Inferior parietal cortex (tissue), 1 donor: ENCODE results near the gene SCUBE3.

Experiments
- DNase-seq: peaks from one replicate; pipeline ENCODE4 v3.0.0-alpha.2; 2016; ENCODE audit errors: extremely low spot score

Gene SCUBE3

DNA sequence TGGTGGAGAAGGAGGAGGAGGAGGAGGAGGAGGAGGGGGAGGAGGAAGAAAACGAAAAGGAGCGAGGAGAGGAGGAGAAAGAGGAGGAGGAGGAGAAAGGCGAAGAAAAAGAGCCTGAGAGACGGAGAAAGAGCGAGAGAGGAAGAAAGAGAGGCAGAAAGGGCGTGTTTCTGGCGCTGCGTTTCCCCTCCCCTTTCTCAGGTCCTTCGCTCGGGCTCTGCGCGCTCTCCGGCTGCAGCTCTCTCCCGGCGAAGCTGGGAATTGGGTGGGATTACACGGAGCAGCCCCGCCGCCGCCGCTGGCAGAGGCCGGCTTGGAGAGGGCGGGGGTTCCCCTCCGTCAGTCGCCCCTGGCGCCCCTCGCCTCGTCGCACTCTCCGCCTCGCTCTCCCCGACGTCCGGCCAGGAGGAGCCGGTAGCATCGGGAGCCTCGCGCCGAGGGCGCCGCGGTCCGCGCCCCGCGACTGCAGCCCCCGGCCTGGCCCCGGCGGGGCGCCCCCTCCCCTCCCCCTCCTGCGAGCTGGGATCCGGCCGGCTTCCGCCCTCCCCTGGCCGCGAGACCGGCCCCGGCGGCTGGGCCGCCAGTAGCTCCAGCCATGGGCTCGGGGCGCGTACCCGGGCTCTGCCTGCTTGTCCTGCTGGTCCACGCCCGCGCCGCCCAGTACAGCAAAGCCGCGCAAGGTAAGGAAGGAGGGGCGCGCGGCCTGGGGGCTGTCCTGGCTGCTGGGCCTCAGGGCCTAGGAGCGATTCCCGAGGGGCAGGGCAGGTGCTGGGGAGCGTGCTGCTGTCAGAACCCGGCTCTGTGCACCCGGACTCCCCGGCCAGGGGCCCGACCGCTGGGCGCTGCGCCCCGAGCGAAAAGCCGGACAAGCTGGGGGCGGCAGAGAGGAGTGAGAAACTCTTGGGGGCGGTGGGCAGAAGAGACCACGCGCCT is at the start of gene SCUBE3:
Gene SCUBE3, plus strand, starts transcription at position 133 of the 933 bp plus-strand sequence. Its CDS starts 463 bp downstream, at position 596.
- no peak for DNase-seq

DNA sequence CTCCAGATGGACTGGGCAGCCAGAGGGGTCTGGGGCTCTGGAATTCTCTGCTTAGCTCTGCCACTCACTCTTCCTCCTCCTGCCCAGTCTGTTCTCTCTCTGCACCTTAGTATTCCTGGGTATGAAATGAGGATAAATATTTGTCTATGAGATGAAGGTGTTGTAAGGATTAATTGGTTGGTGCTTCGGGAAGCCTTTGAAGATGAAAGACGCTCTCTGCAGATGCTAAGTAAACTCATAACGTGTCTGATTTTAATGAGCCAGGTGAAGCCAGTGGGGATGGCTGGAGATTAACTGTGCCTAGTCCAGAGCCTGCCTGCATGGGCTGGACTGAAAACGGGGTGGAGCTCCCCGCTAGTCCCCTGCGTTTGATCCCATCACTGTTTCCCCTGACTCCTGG is 49.5 kb upstream of the SCUBE3 start:
- DNase-seq = no peak

DNA sequence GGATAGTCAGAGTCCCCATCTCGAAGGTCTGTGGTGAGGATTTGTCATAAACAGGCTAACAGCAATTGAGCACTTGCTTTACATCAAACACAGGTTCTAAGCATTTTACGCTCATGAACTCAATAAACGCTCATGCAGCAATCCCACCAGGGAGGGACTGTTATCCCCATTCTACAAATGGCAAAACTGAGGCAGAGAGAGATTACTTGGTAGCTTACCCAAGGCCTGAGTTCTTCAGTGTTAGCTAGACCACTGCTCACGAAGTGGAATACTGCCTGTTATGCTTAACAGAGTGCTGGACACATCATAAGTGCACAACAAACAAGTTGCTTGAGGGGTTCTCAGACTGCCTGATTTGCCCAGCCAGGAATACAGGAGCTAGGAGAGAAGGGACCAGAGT is 48.9 kb upstream of the SCUBE3 start:
- no peak for DNase-seq

DNA sequence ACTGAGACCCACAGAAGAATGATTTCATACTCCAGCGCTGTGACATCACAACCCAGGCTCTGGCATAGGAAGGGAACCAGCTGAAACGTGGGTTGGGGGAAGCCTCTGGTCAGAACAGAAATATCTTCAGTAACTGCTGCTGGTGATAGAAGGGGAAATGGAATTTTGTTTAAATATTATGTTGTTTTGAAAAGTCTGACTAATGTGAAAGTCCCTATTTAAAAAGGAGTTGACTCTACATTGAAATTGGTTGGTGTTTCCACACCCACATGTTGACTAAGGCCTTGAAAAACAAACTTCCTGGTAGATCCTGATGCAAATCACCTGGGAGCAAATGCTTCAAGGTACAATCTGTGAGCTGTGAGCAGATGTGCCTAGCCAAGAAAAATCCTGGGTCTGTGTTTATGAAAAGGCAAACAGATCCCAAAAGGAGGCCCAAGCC is 48.1 kb upstream of the SCUBE3 start:
- DNase-seq = no peak

DNA sequence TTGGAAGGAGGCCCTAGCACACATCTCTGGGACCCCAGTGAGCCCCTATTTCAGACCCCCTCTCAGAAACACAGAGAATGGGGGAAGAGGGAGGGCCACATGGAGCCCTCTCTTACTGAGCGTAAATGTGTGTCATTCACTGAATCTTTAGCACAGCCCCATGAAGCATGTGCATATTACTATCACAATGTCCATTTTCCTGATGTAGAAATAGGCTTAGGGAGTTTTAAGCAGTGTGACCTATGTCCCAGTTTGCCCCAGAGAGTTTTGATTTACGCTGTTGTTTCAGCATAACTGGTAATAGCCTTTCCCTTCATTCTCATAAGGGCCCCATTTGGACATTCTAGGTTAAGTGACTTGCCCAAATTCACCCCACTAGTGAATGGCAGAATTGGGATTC is 47.6 kb upstream of the SCUBE3 start:
- no peak for DNase-seq

DNA sequence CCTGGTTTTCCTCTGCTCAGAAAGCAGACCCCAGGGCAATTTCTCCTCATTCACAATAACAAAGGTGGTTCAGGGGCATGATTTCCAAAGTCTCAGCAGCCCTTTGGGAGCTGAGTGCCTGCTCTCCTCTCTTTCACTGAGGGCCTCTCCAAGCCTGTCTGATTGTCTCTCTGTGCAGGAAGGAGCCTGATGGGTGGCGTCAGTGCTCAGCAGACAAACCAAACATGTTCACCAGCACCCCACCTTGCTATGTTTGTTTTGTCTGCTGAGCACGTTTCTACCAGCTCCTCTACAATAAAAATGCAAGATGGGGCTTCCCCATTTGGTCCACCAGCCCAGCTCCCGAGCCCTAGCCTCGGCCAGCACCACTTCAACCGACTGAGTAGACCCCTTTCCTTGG is 47.2 kb upstream of the SCUBE3 start:
- no peak for DNase-seq

DNA sequence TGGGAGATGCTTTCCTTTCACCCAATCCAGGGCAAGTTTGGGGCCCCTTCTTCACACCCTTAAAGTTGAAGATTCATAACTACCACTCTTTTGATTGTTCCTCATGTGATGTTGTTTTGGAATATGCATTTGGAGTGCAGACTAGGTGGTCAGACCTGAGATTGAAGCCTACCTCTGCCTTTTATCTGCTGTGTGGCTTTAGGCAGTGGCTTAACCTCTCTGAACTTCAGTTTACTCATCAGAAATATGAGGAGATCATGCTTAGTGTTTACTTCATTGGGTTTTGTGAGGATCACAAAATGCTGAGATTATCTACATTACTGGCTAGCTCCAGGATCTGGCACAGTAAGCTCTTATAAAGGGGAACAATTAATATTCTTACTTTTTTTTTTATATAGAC is 46.3 kb upstream of the SCUBE3 start:
- no peak for DNase-seq

DNA sequence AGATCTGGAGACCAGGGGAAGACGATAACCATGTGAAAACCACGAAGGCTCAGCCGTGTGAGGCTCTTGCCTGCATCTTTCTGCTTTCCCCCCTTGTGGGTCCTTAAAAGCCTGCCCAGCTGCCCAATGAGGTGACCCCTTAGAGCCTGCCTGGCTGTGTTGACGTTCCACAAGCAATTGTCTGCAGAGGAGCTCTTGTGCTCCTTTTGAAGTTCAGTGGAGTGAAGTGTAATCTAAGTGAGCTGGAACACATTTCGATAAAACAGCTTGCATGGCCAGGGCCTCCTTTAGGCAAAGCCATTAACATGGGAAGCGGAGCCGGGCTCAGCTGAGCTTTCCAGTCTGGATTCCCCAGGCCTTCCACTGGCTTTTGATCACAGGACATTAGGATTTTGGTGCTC is 45.3 kb upstream of the SCUBE3 start:
- no peak for DNase-seq

DNA sequence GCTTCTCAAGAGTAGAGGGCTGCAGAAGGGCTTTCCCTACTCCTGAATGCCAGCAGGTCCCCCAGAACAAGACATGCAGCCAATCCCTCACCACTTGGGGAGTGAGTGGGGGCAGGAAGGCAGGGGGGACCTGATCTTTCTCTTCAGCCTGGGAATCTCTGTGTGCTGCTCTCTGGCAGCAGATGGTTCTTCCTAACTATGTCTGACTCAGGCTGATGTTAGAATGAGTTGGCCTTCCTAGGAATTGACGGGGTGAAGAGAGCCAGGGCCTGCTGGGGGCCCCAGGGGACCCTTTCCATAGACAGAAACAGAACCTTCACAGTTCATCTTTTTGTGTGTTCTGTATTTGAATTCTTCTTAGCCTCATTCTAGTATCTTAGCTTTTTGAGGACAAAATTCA is 43.6 kb upstream of the SCUBE3 start:
- DNase-seq = no peak

DNA sequence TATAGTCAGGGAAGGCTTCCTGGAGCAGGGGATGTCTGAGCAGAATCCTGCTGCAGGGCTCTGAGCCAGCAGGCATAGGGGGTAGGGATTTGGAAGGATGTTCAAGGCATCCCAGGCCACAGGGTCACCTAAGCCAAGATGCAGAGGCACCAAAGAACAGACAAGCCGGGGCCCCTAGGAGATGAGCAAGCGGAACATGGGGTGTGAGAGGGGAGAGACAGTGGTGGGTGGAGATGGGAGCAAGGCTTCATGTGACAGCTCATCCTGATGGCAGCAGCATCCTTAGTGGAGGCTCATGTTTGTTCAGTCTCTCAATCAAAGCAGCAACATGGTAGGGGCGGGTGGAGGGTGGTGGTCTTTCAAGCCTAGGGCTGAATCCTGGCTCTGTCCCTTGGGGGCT is 42.9 kb upstream of the SCUBE3 start:
- DNase-seq = no peak

DNA sequence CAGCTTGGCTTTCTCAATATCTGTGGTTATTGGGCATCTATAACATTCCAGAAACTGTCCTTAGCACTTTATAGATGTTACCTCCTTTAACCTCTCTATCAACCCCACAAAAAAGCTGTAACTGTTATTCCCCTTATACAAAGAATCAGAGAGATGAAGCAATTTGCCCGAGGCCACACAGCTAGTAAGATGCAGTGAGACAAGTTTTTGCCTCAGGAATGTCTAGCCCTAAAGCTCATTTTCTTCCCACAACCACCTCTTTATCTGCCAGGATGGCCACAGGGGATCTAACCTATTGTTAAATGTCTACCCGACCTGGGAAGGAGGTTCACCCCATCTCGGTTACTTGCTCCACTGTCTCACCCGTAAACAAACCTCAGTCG is 40.7 kb upstream of the SCUBE3 start:
- no peak for DNase-seq

DNA sequence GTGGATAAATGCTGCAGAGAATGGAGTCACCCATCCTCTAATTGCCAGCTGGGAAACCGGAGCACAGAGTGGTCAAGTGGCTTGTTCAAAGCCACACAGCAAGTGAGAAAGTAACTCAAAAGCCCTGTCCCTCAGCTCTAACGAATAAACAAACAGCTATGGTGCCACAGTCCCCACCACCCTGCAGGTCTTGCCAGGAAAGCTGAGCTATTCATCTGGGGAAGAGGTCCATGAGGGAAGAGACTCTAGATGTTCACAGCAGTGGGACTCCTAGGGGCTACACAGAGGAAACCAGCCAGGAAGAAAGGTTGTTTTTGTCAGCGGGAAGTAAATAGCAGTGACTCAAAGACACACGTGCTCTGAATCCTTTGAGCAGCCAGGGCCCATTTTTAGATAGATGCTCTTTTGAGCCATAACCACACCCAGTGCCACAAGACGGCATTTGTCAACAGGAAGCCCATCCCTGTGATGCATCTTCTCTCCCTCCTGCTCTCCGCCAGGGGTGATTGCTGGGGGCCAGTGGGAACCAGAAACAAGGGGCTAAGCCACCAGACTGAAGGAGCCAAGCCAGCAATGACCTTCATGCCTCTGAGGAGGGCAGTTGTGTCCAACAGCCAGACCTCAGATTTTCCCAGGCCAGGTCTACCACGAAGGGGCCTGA is 40.2 kb upstream of the SCUBE3 start:
- no peak for DNase-seq

DNA sequence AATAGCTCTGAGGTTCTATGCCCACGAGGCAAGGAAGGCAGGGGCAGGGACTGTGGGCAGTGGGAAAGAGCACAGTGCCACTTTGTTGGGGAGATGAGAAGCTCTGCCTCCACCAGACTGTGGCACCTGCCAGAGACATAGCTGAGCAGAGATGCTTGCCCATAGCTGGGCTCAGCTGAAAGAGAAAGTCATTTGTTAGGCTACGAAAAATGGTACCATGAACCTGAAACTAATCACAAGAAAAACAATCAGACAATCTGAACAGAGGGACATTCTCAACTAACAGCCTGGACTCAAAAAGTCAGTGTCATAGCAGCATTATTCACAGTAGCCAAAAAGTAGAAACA is 39.7 kb upstream of the SCUBE3 start:
- no peak for DNase-seq

DNA sequence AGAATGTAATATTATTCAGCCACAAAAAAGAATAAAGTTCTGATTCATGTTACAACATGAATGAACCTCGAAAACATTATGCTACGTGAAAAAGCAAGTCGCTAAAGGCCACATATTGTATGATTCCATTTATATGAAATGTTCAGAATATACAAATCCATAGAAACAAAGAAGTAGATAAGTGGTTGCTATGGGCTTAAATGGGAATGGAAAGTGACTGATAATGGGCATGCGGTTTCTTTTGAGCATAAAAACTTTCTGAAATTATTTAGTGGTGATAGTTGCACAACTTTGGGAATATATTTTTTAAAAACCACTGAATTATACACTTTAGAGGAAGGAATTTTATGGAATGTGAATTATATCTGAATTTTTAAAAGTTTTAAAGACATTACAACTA is 39.3 kb upstream of the SCUBE3 start:
- no peak for DNase-seq

DNA sequence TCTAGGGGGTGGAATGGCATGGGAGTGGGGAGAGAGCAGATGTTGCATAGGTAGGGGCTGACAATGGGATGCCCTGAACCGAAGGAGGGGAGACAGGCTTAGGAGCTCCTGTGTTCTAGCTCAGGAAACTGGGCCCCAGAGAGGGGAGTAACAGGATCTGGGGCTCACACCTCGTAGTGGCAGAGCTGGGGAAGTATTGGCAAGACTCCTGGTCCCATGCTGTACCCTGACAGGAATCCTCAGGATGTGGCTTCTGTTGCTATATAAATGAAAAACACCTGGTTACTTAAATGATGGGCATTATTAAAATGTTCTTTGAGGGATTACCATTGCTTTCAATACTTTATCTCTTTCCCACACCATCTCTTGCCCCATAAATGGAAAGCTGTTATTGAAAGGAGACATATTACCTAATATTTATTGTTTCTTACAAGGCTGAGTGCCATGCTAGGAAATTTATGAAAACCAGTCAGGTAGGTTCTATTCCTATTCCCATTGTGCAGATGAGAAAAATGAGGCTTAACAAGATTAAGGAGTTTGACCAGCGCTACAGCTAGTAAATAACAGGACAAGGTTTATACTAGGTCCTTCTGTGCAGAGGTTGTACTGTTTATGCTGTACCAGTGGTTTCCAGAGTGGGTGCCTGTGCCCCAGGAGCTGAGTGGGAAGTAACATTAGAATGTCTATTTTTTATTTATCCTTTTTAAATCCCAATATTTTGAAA is 37.3 kb upstream of the SCUBE3 start:
- DNase-seq = no peak

DNA sequence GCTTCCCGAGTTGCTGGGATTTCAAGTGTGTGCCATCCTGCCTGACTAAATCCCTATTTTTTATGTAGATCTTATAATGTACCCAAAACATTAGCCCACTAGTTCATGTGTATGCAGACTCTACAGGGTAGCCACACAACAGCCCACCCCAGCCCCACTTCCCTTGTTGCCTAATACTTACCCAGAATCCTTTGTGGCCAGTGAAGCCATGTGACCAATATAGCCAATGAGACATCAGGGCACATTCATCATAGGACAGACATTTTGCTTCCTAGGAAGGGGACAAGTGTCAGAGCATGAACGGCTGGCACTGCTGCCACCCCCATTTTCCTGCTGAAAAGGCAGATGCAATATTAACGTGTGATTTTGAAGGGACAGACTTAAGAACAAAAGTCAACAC is 36.6 kb upstream of the SCUBE3 start:
- DNase-seq = no peak

DNA sequence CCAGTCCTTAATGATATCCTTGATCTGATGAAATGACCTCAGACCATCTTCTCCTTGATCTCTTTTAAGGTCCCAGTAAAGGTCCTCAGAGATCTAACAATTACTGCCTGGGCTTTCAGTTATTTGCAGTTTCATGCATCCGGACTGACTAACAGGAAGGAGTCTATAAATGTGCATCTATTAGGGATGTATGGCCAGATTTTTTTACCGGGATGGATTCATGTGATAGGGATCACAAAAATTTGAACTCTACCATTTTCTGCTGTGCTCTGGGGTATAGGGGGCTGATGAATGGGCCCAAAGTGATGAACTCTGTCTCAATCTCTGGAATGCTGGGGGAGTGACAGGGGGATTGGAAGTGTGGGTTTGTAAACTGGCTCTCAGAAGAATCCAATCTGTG is 36.2 kb upstream of the SCUBE3 start:
- DNase-seq = no peak

DNA sequence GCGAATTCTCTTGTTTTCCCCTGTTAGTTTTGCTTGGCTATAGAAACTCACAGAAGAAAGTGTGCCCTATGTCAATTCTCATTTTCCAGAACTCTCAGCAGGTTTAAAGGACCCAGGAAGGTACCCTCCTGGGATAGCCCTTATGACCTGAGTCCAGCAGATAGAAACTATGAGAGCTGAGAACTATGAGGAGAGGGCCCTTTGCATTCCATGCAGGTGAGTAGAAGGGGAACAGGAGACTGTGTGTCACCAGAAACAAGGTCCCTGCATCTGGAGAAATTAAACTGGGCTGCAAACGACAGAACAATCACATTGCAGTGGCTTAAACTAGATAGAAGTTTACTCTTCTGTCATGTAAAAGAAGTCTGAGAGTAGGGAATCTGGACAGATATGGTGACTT is 35.7 kb upstream of the SCUBE3 start:
- no peak for DNase-seq

DNA sequence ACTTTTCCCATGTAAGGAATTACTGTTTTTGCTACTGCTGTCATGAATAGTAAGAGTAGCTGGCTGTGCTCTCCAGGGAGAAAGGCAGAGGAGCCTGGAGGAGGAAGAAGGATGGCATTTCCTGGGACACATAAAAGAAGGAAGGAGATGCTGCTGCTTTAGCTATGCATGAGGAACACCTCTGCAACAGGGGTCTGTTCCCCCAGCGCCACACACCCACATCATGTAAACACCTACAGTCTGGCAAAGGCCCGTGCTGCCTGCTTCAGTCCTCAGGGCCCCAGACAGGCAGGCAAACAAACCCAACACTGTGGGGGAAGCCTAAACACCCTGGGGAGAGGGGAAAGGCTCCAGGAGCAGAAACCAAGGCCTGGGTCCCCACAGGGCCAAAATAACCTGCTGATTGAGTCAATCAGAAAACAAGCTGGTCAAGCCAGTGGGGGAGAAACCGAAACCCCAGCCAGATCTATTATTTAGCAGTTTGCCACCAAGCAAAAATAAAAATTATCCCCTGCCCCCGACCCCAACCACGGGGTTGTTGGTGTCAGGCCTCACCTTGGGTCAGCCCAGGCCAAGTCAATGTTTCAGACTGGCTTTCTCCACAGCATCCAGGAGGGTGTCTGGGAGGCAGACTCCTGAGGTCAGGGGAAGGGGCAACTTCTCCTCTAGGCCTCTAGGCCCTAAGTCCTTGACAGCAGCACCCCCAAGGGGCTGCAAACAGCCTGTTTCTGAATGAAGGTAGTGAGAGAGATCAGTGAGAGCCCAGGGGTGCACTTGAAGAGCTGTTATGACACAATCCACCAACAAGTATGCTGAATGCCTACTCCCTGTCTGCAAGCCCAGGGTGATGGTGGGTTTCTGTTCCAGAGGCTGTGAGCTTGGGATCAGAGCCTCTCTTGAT is 34.6 kb upstream of the SCUBE3 start:
- no peak for DNase-seq

DNA sequence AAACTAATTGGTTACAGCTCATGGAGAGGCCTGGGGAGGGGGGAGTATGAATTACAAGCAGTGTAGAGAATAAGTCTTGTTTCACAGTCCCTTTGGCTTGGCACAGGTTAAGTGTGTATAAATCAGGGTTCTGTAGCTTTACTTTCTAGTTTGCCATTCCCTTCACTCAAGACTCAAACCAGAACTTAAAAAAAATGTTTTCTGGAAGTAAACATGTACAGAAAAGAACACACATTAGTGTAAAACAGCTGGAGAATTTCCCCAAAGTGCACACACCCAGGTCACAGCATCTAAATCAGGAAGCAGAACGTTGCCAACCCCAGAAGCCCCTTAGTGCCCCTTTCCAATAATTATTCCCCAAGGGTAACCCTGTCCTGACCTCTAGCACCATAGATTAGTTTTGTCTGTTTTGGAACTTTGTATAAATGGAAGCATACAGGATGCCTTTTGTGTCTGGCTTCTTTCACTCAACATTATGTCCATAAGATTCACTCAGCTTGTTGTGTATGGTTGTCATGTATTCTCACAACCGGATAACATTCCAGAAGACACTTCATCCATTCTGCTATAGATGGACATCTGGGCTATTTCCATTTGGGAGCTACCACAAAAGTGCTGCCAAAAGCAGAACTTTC is 33.7 kb upstream of the SCUBE3 start:
- DNase-seq = no peak

DNA sequence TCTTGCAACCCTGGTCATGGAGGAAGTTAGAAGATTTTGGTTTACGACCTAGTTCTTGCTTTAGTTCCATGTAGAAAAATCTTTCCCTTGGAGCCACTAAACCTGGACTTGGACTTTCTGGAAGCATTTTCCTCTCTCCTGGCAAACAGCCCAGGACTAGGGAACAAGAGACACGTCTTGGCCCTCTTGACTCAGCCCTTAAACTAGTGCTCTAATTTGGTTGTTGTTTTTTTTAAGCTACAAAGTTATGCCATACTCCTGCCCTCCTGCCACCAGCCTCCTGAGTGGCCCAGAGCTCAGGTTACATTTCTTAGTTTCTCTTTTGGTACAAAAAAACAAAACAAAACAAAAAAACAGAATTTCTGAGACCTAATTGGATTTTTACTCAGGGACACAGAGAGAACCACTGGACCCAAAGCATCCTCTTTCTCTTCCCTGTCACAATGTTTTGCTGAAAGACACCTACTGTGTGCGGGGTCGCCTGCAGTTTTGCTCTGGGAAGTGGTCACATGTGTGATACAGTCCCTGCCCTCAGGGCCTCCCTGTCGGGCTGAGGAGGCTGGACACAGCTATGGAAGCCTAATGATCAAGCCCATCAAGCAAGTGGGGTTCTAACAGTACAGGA is 32.3 kb upstream of the SCUBE3 start:
- DNase-seq = no peak
